WTC11 (cell line): Measurements from ENCODE around the gene BCKDHA. TPM values are rescaled to one million over a fixed set of nuclear protein-coding genes. Genes with fewer than 3 reads are reported as not detected.

ENCODE experiments used
- ATAC-seq: fragments of 200-7000 bp; cut with Tn5 transposase; 2 replicates; pipeline ENCODE4 v1.10.0; 2021; ENCODE audit warnings: mild to moderate bottlenecking, moderate library complexity
- CTCF ChIA-PET: fragments of 300-600 bp; sonication (Branson Sonifier 250); formaldehyde crosslinking; loops from one replicate; lab custom pipeline; 2021; ENCODE audit warnings: antibody characterized with exemption; lab: Charles Lee
- POLR2A ChIA-PET: fragments of 350-600 bp; sonication (Branson Sonifier 250); formaldehyde crosslinking; loops from one replicate; lab custom pipeline; 2021; ENCODE audit warnings: antibody characterized with exemption; lab: Charles Lee
- DNase-seq: peaks from one replicate; pipeline ENCODE4 v3.0.0; 2021; ENCODE audit warnings: low spot score
- H3K27ac Mint-ChIP-seq: 2 replicates; pipeline ENCODE4 v1.8.0; 2021; ENCODE audit warnings: mixed read lengths
- H3K27me3 Mint-ChIP-seq: 2 replicates; pipeline ENCODE4 v1.8.0; 2021; ENCODE audit warnings: low read depth, mild to moderate bottlenecking, moderate library complexity, mixed read lengths
- H3K36me3 Mint-ChIP-seq: 2 replicates; pipeline ENCODE4 v1.8.0; 2021; ENCODE audit warnings: mixed read lengths
- H3K4me1 Mint-ChIP-seq: 2 replicates; pipeline ENCODE4 v1.8.0; 2022; ENCODE audit warnings: mixed read lengths
- H3K4me3 Mint-ChIP-seq: 2 replicates; pipeline ENCODE4 v1.8.0; 2021; ENCODE audit warnings: mild to moderate bottlenecking, moderate library complexity, mixed read lengths
- H3K9me3 Mint-ChIP-seq: 2 replicates; pipeline ENCODE4 v1.8.0; 2021; ENCODE audit warnings: mixed read lengths
- ATF1 ChIP-seq: sonication (generic); formaldehyde crosslinking; IDR thresholded peaks from 2 replicates; pipeline ENCODE4 v1.8.1; 2023; ENCODE audit warnings: mild to moderate bottlenecking, moderate library complexity, missing genetic modification reagents
- E2F4 ChIP-seq: sonication (generic); formaldehyde crosslinking; IDR thresholded peaks from 2 replicates; pipeline ENCODE4 v1.8.1; 2022; ENCODE audit warnings: low read depth, mild to moderate bottlenecking, moderate library complexity, missing genetic modification reagents, borderline replicate concordance
- FOXK1 ChIP-seq: sonication (generic); formaldehyde crosslinking; IDR thresholded peaks from 2 replicates; pipeline ENCODE4 v1.8.0; 2022; ENCODE audit warnings: mild to moderate bottlenecking, moderate library complexity, missing genetic modification reagents
- NR2C2 ChIP-seq: sonication (generic); formaldehyde crosslinking; IDR thresholded peaks from 2 replicates; pipeline ENCODE4 v1.8.0; 2022; ENCODE audit warnings: mild to moderate bottlenecking, missing genetic modification reagents
- OVOL2 ChIP-seq: fragments of 250-450 bp; sonication (Bioruptor Pico); IDR thresholded peaks from 2 replicates; pipeline ENCODE4 v1.9.0; 2021; ENCODE audit warnings: mild to moderate bottlenecking, borderline replicate concordance
- SMAD4 ChIP-seq: sonication (generic); formaldehyde crosslinking; IDR thresholded peaks from 2 replicates; pipeline ENCODE4 v1.8.0; 2022; ENCODE audit warnings: mild to moderate bottlenecking, missing genetic modification reagents
- ZNF219 ChIP-seq: sonication (generic); formaldehyde crosslinking; IDR thresholded peaks from 2 replicates; pipeline ENCODE4 v1.8.0; 2023; ENCODE audit warnings: missing genetic modification reagents, mild to moderate bottlenecking, borderline replicate concordance
- ZNF232 ChIP-seq: sonication (generic); formaldehyde crosslinking; IDR thresholded peaks from 2 replicates; pipeline ENCODE4 v1.8.0; 2022; ENCODE audit warnings: mild to moderate bottlenecking, missing genetic modification reagents
- ZNF671 ChIP-seq: fragments of 250-450 bp; sonication (Bioruptor Pico); IDR thresholded peaks from 2 replicates; pipeline ENCODE4 v1.8.0; 2021; ENCODE audit warnings: mild to moderate bottlenecking
- total RNA-seq: library from RNA; stranded (reverse); gene quantifications from 3 replicates; pipeline ENCODE4 v1.2.3, GENCODE V29; 2021
- TF ChIP-seq, protein P1 (sequence below): fragments of 250-450 bp; sonication (Bioruptor Pico); IDR thresholded peaks from 2 replicates; pipeline ENCODE4 v1.9.0; 2021; ENCODE audit warnings: mild to moderate bottlenecking, borderline replicate concordance
- TF ChIP-seq, protein P2 (sequence below): fragments of 250-450 bp; sonication (Bioruptor Pico); IDR thresholded peaks from 2 replicates; pipeline ENCODE4 v1.9.0; 2021; ENCODE audit warnings: mild to moderate bottlenecking
- TF ChIP-seq, protein P3 (sequence below): fragments of 200-600 bp; IDR thresholded peaks from 2 replicates; pipeline ENCODE4 v1.8.0; 2022; ENCODE audit warnings: antibody characterized with exemption
- TF ChIP-seq, protein P4 (sequence below): sonication (generic); formaldehyde crosslinking; IDR thresholded peaks from 2 replicates; pipeline ENCODE4 v1.8.1; 2022; ENCODE audit warnings: mild to moderate bottlenecking, moderate library complexity, missing genetic modification reagents

BCKDHA gene
- total RNA-seq, 1 experiment from 2014 or later, result 18.8 TPM

- Mint-ChIP-seq H3K27me3 (no peaks in the 10 kb centered on the region), H3K36me3 (peaks cover 3% of the 10 kb centered on the region; the same call in 1 of the 2 replicates), H3K4me3 (no peak overlapping the region)
- CTCF ChIA-PET, result interaction anchor here (0.6 to 2.0 kb wide), 3 partner anchors 11 to 25 kb away, joined by 3 to 6 read pairs (median 3); no protein-coding TSS in a partner anchor
- no peak for DNase-seq
- POLR2A ChIA-PET, result no interaction called here
- no peak for TF ChIP-seq FOXK1 (CRISPR knock-in tag)
- TF ChIP-seq, protein P1, sequence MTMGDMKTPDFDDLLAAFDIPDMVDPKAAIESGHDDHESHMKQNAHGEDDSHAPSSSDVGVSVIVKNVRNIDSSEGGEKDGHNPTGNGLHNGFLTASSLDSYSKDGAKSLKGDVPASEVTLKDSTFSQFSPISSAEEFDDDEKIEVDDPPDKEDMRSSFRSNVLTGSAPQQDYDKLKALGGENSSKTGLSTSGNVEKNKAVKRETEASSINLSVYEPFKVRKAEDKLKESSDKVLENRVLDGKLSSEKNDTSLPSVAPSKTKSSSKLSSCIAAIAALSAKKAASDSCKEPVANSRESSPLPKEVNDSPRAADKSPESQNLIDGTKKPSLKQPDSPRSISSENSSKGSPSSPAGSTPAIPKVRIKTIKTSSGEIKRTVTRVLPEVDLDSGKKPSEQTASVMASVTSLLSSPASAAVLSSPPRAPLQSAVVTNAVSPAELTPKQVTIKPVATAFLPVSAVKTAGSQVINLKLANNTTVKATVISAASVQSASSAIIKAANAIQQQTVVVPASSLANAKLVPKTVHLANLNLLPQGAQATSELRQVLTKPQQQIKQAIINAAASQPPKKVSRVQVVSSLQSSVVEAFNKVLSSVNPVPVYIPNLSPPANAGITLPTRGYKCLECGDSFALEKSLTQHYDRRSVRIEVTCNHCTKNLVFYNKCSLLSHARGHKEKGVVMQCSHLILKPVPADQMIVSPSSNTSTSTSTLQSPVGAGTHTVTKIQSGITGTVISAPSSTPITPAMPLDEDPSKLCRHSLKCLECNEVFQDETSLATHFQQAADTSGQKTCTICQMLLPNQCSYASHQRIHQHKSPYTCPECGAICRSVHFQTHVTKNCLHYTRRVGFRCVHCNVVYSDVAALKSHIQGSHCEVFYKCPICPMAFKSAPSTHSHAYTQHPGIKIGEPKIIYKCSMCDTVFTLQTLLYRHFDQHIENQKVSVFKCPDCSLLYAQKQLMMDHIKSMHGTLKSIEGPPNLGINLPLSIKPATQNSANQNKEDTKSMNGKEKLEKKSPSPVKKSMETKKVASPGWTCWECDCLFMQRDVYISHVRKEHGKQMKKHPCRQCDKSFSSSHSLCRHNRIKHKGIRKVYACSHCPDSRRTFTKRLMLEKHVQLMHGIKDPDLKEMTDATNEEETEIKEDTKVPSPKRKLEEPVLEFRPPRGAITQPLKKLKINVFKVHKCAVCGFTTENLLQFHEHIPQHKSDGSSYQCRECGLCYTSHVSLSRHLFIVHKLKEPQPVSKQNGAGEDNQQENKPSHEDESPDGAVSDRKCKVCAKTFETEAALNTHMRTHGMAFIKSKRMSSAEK (CRISPR knock-in tag), result no peak
- no peak for TF ChIP-seq NR2C2 (CRISPR knock-in tag)
- TF ChIP-seq, protein P2, sequence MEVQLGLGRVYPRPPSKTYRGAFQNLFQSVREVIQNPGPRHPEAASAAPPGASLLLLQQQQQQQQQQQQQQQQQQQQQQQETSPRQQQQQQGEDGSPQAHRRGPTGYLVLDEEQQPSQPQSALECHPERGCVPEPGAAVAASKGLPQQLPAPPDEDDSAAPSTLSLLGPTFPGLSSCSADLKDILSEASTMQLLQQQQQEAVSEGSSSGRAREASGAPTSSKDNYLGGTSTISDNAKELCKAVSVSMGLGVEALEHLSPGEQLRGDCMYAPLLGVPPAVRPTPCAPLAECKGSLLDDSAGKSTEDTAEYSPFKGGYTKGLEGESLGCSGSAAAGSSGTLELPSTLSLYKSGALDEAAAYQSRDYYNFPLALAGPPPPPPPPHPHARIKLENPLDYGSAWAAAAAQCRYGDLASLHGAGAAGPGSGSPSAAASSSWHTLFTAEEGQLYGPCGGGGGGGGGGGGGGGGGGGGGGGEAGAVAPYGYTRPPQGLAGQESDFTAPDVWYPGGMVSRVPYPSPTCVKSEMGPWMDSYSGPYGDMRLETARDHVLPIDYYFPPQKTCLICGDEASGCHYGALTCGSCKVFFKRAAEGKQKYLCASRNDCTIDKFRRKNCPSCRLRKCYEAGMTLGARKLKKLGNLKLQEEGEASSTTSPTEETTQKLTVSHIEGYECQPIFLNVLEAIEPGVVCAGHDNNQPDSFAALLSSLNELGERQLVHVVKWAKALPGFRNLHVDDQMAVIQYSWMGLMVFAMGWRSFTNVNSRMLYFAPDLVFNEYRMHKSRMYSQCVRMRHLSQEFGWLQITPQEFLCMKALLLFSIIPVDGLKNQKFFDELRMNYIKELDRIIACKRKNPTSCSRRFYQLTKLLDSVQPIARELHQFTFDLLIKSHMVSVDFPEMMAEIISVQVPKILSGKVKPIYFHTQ (CRISPR knock-in tag), result no peak
- no peak for TF ChIP-seq OVOL2 (CRISPR knock-in tag)
- TF ChIP-seq, protein P3, sequence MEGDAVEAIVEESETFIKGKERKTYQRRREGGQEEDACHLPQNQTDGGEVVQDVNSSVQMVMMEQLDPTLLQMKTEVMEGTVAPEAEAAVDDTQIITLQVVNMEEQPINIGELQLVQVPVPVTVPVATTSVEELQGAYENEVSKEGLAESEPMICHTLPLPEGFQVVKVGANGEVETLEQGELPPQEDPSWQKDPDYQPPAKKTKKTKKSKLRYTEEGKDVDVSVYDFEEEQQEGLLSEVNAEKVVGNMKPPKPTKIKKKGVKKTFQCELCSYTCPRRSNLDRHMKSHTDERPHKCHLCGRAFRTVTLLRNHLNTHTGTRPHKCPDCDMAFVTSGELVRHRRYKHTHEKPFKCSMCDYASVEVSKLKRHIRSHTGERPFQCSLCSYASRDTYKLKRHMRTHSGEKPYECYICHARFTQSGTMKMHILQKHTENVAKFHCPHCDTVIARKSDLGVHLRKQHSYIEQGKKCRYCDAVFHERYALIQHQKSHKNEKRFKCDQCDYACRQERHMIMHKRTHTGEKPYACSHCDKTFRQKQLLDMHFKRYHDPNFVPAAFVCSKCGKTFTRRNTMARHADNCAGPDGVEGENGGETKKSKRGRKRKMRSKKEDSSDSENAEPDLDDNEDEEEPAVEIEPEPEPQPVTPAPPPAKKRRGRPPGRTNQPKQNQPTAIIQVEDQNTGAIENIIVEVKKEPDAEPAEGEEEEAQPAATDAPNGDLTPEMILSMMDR, result no peak
- no peak for TF ChIP-seq ZNF232 (CRISPR knock-in tag)
- TF ChIP-seq SMAD4 (CRISPR knock-in tag), result no peak
- TF ChIP-seq ATF1 (CRISPR knock-in tag), result no peak
- TF ChIP-seq ZNF671 (CRISPR knock-in tag), result no peak
- TF ChIP-seq, protein P4, sequence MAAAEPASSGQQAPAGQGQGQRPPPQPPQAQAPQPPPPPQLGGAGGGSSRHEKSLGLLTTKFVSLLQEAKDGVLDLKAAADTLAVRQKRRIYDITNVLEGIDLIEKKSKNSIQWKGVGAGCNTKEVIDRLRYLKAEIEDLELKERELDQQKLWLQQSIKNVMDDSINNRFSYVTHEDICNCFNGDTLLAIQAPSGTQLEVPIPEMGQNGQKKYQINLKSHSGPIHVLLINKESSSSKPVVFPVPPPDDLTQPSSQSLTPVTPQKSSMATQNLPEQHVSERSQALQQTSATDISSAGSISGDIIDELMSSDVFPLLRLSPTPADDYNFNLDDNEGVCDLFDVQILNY (CRISPR knock-in tag), result no peak
- no peak for TF ChIP-seq ZNF219 (CRISPR knock-in tag)
- no peak for TF ChIP-seq E2F4 (CRISPR knock-in tag)
- TF ChIP-seq, all 79 proteins: peak for 0
- peaks cover 21% of the 10 kb centered on the region for H3K4me1 Mint-ChIP-seq
- no peaks in the 10 kb centered on the region for H3K9me3 Mint-ChIP-seq
- H3K27ac Mint-ChIP-seq, result no peak overlapping the region
- ATAC-seq, result no peak
Observed at GRCh38 chr19:41424335-41425173, 26.9 kb downstream of the BCKDHA start.
